Neural cell (in vitro differentiated cells): ENCODE results near the gene RDH11. TPM values are rescaled to one million over a fixed set of nuclear protein-coding genes. Genes with fewer than 3 reads are reported as not detected.

ENCODE experiments used
- H2AFZ ChIP-seq: fragments of 200-600, 300-800 bp; sonication (generic), shearing (Covaris generic); 2 replicates; pipeline ENCODE4 v1.6.0; 2014; ENCODE audit warnings: low read depth, mild to moderate bottlenecking, antibody characterized with exemption, low read length, moderate library complexity
- H3F3A ChIP-seq: fragments of 200-600 bp; shearing (Covaris generic); 2 replicates; pipeline ENCODE4 v1.6.1; 2016; ENCODE audit warnings: mild to moderate bottlenecking, moderate library complexity, mixed read lengths, antibody characterized with exemption, low read length; ENCODE audit not compliant: insufficient read depth, poor library complexity, severe bottlenecking
- H3K27ac ChIP-seq: fragments of 200-600, 300-800 bp; sonication (generic), shearing (Covaris generic); 2 replicates; pipeline ENCODE4 v1.5.1; 2014; ENCODE audit warnings: mild to moderate bottlenecking, low read length, moderate library complexity
- H3K27me3 ChIP-seq: fragments of 300-800, 200-600 bp; sonication (generic), shearing (Covaris generic); 2 replicates; pipeline ENCODE4 v1.6.0; 2014; ENCODE audit warnings: mild to moderate bottlenecking, low read depth, low read length, moderate library complexity; ENCODE audit not compliant: insufficient read depth
- H3K36me3 ChIP-seq: fragments of 300-800, 200-600 bp; sonication (generic), shearing (Covaris generic); 2 replicates; pipeline ENCODE4 v1.5.1; 2014; ENCODE audit warnings: mild to moderate bottlenecking, antibody characterized with exemption, low read length, moderate library complexity; ENCODE audit not compliant: insufficient read depth
- H3K4me2 ChIP-seq: fragments of 300-800, 200-600 bp; sonication (generic), shearing (Covaris generic); 2 replicates; pipeline ENCODE4 v1.6.0; 2014; ENCODE audit warnings: mild to moderate bottlenecking, low read length
- H3K4me3 ChIP-seq: fragments of 300-800, 200-600 bp; sonication (generic), shearing (Covaris generic); 2 replicates; pipeline ENCODE4 v1.5.1; 2014; ENCODE audit warnings: mild to moderate bottlenecking, low read length, moderate library complexity
- H3K79me2 ChIP-seq: fragments of 200-600 bp; shearing (Covaris generic); replicated peaks from 2 replicates; pipeline ENCODE4 v1.6.0; 2014; ENCODE audit warnings: mild to moderate bottlenecking, low read length, moderate library complexity; ENCODE audit not compliant: insufficient read depth
- H3K9ac ChIP-seq: fragments of 300-800, 200-600 bp; sonication (generic), shearing (Covaris generic); 2 replicates; pipeline ENCODE4 v1.6.1; 2016; ENCODE audit warnings: mild to moderate bottlenecking, low read length, mixed read lengths
- H3K9me2 ChIP-seq: fragments of 200-600 bp; shearing (Covaris generic); 2 replicates; pipeline ENCODE4 v1.6.1; 2016; ENCODE audit warnings: mild to moderate bottlenecking, low read length, mixed read lengths; ENCODE audit not compliant: insufficient read depth
- H3K9me3 ChIP-seq: fragments of 200-600, 300-800 bp; sonication (generic), shearing (Covaris generic); 2 replicates; pipeline ENCODE4 v1.6.1; 2016; ENCODE audit warnings: mild to moderate bottlenecking, mixed run types, low read length, moderate library complexity, mixed read lengths
- H4K20me1 ChIP-seq: fragments of 200-600 bp; shearing (Covaris generic); 2 replicates; pipeline ENCODE4 v1.6.1; 2016; ENCODE audit warnings: mild to moderate bottlenecking, mixed run types; ENCODE audit not compliant: insufficient read depth
- CTCF ChIP-seq: fragments of 450-650 bp; IDR thresholded peaks from 2 replicates; pipeline ENCODE4 v1.5.1; 2014; ENCODE audit warnings: antibody characterized with exemption, mild to moderate bottlenecking, moderate library complexity; ENCODE audit not compliant: poor library complexity, severe bottlenecking
- EP300 ChIP-seq: fragments of 450-650 bp; conservative IDR thresholded peaks from 2 replicates; pipeline ENCODE4 v1.6.1; 2014; ENCODE audit warnings: antibody characterized with exemption, mild to moderate bottlenecking, moderate library complexity; ENCODE audit not compliant: poor library complexity, severe bottlenecking
- EZH2 ChIP-seq: fragments of 200-600, 300-800 bp; shearing (Covaris generic), sonication (generic); IDR thresholded peaks from 2 replicates; pipeline ENCODE4 v1.6.1; 2014; ENCODE audit warnings: antibody characterized with exemption, low read length, borderline replicate concordance, mild to moderate bottlenecking; ENCODE audit not compliant: insufficient read depth, poor library complexity, severe bottlenecking
- MXI1 ChIP-seq: fragments of 450-650 bp; conservative IDR thresholded peaks from 2 replicates; pipeline ENCODE4 v1.6.1; 2014; ENCODE audit warnings: antibody characterized with exemption, mild to moderate bottlenecking; ENCODE audit not compliant: poor library complexity, severe bottlenecking
- POLR2AphosphoS5 ChIP-seq: IDR thresholded peaks from 2 replicates; pipeline ENCODE4 v1.6.1; 2012
- RAD21 ChIP-seq: fragments of 450-650 bp; conservative IDR thresholded peaks from 2 replicates; pipeline ENCODE4 v1.6.1; 2014; ENCODE audit warnings: antibody characterized with exemption, mild to moderate bottlenecking, moderate library complexity
- REST ChIP-seq: IDR thresholded peaks from 2 replicates; pipeline ENCODE4 v1.6.1; 2012; ENCODE audit warnings: borderline replicate concordance
- SMC3 ChIP-seq: fragments of 450-650 bp; conservative IDR thresholded peaks from 2 replicates; pipeline ENCODE4 v1.6.1; 2014; ENCODE audit warnings: antibody characterized with exemption, mild to moderate bottlenecking, moderate library complexity; ENCODE audit not compliant: poor library complexity
- TAF1 ChIP-seq: IDR thresholded peaks from 2 replicates; pipeline ENCODE4 v1.6.1; 2012; ENCODE audit warnings: low read depth
- polyA plus RNA-seq: library from polyadenylated mRNA; depleted of rRNA; stranded (reverse); fragments of >200 nt; gene quantifications from 2 replicates; pipeline ENCODE4 v1.2.3, GENCODE V29; 2014

Gene RDH11
- polyA plus RNA-seq, 1 donor from 2014 or later = 190 TPM

- Histone ChIP-seq H4K20me1 (no peaks in the 10 kb centered on the region), H3K9ac (no peak overlapping the region), H3K4me3 (no peak overlapping the region), H2AFZ (no peak overlapping the region), H3K27ac (no peak overlapping the region), H3K79me2 (no peaks in the 10 kb centered on the region), H3K27me3 (no peaks in the 10 kb centered on the region), H3K9me2 (no peaks in the 10 kb centered on the region), H3F3A (no peaks in the 10 kb centered on the region), H3K36me3 (peaks cover 6% of the 10 kb centered on the region), H3K4me2 (no peak overlapping the region), H3K9me3 (no peaks in the 10 kb centered on the region)
- TF ChIP-seq SMC3 (no peak), MXI1 (no peak), TAF1 (no peak), CTCF (no peak), RAD21 (no peak), EP300 (no peak), EZH2 (no peak), REST (no peak), POLR2AphosphoS5 (no peak)
Observed at GRCh38 chr14:67633451-67634147, 62.0 kb downstream of the RDH11 start.

GRCh38 chr14:67630938-67631337, 64.6 kb downstream of the RDH11 start:
- no peak overlapping the region for H3K27ac ChIP-seq
- H3K27me3 ChIP-seq = no peaks in the 10 kb centered on the region
- no peak overlapping the region for H2AFZ ChIP-seq
- H3K9me3 ChIP-seq = no peaks in the 10 kb centered on the region
- no peaks in the 10 kb centered on the region for H3K79me2 ChIP-seq
- TF ChIP-seq SMC3 (no peak), TAF1 (no peak), EP300 (no peak), EZH2 (no peak), CTCF (no peak), RAD21 (no peak), POLR2AphosphoS5 (no peak), MXI1 (no peak), REST (no peak)
- no peaks in the 10 kb centered on the region for H3F3A ChIP-seq
- H3K9ac ChIP-seq = no peak overlapping the region
- H3K9me2 ChIP-seq = no peaks in the 10 kb centered on the region
- no peaks in the 10 kb centered on the region for H4K20me1 ChIP-seq
- peaks cover 6% of the 10 kb centered on the region for H3K36me3 ChIP-seq
- H3K4me2 ChIP-seq = no peak overlapping the region
- H3K4me3 ChIP-seq = no peak overlapping the region
